ENCODE results near the gene LRRC43. TPM values are rescaled to one million over a fixed set of nuclear protein-coding genes. Genes with fewer than 3 reads are reported as not detected.

Gene LRRC43
- total and polyA plus RNA-seq, 2 experiments from 2014 or later = 2.0 to 5.2 TPM

GRCh38 chr12:122141911-122142725 lies 40.8 kb upstream of the LRRC43 start:
- Histone ChIP-seq H3K27ac (no peak overlapping the region), H3K27me3 (no peaks in the 10 kb centered on the region), H3K4me1 (ENCODE audit: low read depth) (no peaks in the 10 kb centered on the region), H3K9me3 (ENCODE audit: low read depth) (no peaks in the 10 kb centered on the region), H3K4me3 (no peak overlapping the region), H3K36me3 (peaks cover 2% of the 10 kb centered on the region)
- TF ChIP-seq, protein P1, sequence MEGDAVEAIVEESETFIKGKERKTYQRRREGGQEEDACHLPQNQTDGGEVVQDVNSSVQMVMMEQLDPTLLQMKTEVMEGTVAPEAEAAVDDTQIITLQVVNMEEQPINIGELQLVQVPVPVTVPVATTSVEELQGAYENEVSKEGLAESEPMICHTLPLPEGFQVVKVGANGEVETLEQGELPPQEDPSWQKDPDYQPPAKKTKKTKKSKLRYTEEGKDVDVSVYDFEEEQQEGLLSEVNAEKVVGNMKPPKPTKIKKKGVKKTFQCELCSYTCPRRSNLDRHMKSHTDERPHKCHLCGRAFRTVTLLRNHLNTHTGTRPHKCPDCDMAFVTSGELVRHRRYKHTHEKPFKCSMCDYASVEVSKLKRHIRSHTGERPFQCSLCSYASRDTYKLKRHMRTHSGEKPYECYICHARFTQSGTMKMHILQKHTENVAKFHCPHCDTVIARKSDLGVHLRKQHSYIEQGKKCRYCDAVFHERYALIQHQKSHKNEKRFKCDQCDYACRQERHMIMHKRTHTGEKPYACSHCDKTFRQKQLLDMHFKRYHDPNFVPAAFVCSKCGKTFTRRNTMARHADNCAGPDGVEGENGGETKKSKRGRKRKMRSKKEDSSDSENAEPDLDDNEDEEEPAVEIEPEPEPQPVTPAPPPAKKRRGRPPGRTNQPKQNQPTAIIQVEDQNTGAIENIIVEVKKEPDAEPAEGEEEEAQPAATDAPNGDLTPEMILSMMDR (IDR thresholded peaks at IDR 0.05; ENCODE audit: low read depth, low read length) = no peak
- DNase-seq (ENCODE audit: low read depth in 1 of 2, low spot score in 1 of 2) = no peak

GRCh38 chr12:122142857-122143256 lies 40.1 kb upstream of the LRRC43 start:
- Histone ChIP-seq H3K36me3 (peaks cover 2% of the 10 kb centered on the region), H3K9me3 (ENCODE audit: low read depth) (no peaks in the 10 kb centered on the region), H3K27ac (no peak overlapping the region), H3K4me3 (no peak overlapping the region), H3K4me1 (ENCODE audit: low read depth) (no peaks in the 10 kb centered on the region), H3K27me3 (no peaks in the 10 kb centered on the region)
- TF ChIP-seq, protein P1 (IDR thresholded peaks at IDR 0.05; ENCODE audit: low read depth, low read length) = no peak
- no peak for DNase-seq (ENCODE audit: low read depth in 1 of 2, low spot score in 1 of 2)

GRCh38 chr12:122144885-122145284 lies 38.0 kb upstream of the LRRC43 start:
- peaks cover 2% of the 10 kb centered on the region for H3K36me3 ChIP-seq
- no peak overlapping the region for H3K27ac ChIP-seq
- H3K27me3 ChIP-seq = no peaks in the 10 kb centered on the region
- no peak for DNase-seq (ENCODE audit: low read depth in 1 of 2, low spot score in 1 of 2)
- TF ChIP-seq, protein P1 (IDR thresholded peaks at IDR 0.05; ENCODE audit: low read depth, low read length) = no peak
- no peaks in the 10 kb centered on the region for H3K4me1 ChIP-seq (ENCODE audit: low read depth)
- no peaks in the 10 kb centered on the region for H3K9me3 ChIP-seq (ENCODE audit: low read depth)
- H3K4me3 ChIP-seq = no peak overlapping the region

DNA sequence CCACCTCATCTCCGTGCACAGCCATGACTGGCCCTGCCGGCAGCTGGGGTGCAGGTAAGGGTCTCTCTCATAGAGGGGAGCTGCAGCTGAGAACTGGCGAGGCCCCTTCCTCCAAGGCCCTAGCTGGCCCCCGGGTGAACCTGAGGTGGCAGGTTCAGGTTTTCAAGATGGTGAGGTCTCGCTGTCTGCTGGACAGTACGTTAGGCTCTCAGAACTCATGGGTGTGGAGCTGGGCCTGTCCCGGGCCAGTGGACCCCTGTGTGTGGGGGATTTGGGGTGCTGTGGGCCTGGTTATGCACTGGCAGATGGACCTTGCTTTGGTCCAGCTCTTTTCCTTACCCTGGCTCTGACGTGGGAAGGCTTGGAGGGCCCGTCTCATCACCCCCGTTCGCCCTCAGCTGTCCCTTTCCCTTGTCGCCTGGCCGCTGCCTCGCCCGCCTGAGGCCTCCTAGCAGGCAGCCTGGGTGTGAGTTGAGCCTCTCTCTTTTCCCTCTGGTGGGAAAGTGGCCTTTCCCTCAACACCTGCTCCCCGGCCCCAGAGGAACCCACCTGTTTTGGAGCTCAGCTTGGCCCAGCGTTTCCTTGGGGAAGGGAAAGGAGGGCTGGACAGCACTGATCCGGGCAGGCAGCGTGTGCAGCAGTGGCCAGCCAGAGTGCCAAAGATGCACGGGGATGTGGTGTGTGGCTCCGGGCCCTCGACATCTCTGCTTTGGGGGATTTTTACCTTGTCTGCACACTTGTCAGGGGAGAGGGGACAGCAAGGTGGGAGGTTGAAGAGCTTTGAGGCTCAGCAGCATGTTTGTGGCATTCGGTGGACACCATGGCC lies 37.2 kb upstream of the LRRC43 start:
- no peaks in the 10 kb centered on the region for H3K9me3 ChIP-seq (ENCODE audit: low read depth)
- no peaks in the 10 kb centered on the region for H3K4me1 ChIP-seq (ENCODE audit: low read depth)
- H3K36me3 ChIP-seq = peaks cover 2% of the 10 kb centered on the region
- no peak overlapping the region for H3K4me3 ChIP-seq
- DNase-seq (ENCODE audit: low read depth in 1 of 2, low spot score in 1 of 2) = no peak
- H3K27ac ChIP-seq = no peak overlapping the region
- TF ChIP-seq, protein P1 (IDR thresholded peaks at IDR 0.05; ENCODE audit: low read depth, low read length) = no peak
- no peaks in the 10 kb centered on the region for H3K27me3 ChIP-seq

DNA sequence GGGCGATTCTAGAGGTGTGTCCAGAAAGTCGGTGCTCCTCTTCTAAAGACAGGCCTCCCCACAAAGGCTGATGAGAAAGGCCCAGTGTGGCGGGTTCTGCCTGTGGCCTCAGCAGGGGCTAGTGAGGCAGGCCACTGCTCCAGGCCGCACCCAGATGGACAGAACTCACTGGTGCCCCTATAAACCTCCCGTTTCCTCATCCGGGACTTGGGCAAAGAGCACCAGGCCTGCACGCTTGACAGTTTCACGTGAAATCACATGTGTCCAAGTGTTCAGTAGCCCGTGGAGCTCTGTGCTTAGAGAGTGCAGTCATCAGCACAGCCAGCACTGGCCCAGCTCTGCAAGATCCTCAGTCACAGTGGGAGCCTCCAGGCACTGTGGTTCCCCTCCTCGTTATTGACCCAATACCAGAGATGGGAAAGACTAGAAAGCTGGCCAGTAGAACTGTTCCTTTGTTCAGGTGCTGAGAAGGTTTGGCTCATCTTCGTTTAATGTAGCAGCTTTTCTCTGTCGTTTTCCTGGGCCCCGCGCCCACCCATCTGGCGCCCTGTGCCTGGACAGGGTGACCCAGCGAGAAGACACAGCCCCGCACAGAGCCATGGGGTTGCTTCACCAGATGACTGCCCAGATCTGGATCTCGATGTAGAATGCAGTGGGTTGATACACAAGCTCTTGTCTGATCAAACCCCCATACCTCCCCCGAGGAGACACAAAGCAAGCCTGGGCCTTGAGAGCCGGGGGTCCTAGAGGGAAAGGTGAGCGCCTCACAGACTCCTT lies 35.2 kb upstream of the LRRC43 start:
- Histone ChIP-seq H3K27ac (no peak overlapping the region), H3K4me3 (no peak overlapping the region), H3K27me3 (no peaks in the 10 kb centered on the region), H3K36me3 (no peaks in the 10 kb centered on the region), H3K9me3 (ENCODE audit: low read depth) (no peaks in the 10 kb centered on the region), H3K4me1 (ENCODE audit: low read depth) (no peaks in the 10 kb centered on the region)
- TF ChIP-seq, protein P1 (IDR thresholded peaks at IDR 0.05; ENCODE audit: low read depth, low read length) = no peak
- DNase-seq (ENCODE audit: low read depth in 1 of 2, low spot score in 1 of 2) = no peak

Data from cardiac muscle cell (in vitro differentiated cells and primary cell).